SK-N-SH (cell line): ENCODE measurements around the gene SYNGR1.

Experiments used
- FOSL2 ChIP-seq: IDR thresholded peaks from 2 replicates; pipeline ENCODE4 v1.4.0; 2012; ENCODE audit warnings: low read depth, mild to moderate bottlenecking, moderate library complexity, borderline replicate concordance
- JUND ChIP-seq: IDR thresholded peaks from 2 replicates; pipeline ENCODE4 v1.4.0; 2012
- MXI1 ChIP-seq: IDR thresholded peaks from 2 replicates; pipeline ENCODE4 v1.6.1; 2012; ENCODE audit warnings: mild to moderate bottlenecking, low read depth, low read length, improper control_type of control experiment
- NRF1 ChIP-seq: IDR thresholded peaks from 2 replicates; pipeline ENCODE4 v1.6.1; 2012; ENCODE audit warnings: low read depth, mild to moderate bottlenecking, low read length
- POLR2AphosphoS5 ChIP-seq: IDR thresholded peaks from 2 replicates; pipeline ENCODE4 v1.6.1; 2012; ENCODE audit warnings: low read depth, low read length
- TAF1 ChIP-seq: IDR thresholded peaks from 2 replicates; pipeline ENCODE4 v1.6.1; 2012; ENCODE audit warnings: low read depth, mild to moderate bottlenecking, low read length, moderate library complexity, borderline replicate concordance
- TEAD4 ChIP-seq: IDR thresholded peaks from 2 replicates; pipeline ENCODE4 v1.4.0; 2012; ENCODE audit warnings: mild to moderate bottlenecking, borderline replicate concordance; ENCODE audit not compliant: insufficient read depth
- TF ChIP-seq, protein P1 (sequence below): fragments of 200-600 bp; sonication (generic); IDR thresholded peaks from 2 replicates; pipeline ENCODE4 v1.6.1; 2017; ENCODE audit warnings: antibody characterized with exemption, mild to moderate bottlenecking, moderate library complexity

DNA sequence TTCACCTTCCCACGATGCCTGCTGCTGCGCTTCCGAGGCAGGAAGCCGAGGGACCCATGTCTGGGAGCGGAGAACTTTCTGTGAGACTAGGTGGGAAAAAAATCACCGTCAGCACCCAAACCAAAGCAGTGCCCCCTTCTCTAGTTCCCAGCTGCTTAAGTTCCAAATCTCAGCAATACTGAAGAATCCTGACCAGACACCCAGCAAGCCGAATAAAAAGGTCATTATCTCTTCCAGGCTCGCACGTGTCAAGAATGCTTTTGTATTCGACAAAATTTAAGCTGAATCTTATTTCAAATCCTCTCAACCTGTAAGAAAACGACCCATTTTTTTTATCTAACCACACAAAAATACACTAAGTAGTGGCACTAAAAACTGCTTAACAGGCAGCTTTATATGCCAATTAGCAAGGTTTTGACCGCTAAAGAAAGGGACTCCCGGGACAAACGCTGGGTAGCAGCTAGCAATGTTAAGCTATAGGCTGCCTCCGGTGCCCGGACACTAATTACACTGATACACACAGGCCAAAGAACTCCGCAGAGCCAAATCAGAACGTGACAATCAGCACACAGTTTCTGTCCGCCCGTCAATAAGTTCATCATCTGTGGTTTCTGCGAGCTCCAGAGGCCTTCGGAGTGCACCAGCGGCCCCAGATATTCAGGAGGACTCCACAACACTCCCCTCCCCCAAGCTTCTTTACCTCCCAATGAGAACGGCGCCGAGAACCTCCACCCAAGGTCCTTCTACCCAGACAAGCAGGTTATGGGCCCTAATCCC, 31.1 kb upstream of the SYNGR1 start:
- TF ChIP-seq TEAD4 (no peak), FOSL2 (no peak), TAF1 (no peak), POLR2AphosphoS5 (no peak), JUND (no peak), NRF1 (no peak), MXI1 (no peak)
- TF ChIP-seq, protein P1, sequence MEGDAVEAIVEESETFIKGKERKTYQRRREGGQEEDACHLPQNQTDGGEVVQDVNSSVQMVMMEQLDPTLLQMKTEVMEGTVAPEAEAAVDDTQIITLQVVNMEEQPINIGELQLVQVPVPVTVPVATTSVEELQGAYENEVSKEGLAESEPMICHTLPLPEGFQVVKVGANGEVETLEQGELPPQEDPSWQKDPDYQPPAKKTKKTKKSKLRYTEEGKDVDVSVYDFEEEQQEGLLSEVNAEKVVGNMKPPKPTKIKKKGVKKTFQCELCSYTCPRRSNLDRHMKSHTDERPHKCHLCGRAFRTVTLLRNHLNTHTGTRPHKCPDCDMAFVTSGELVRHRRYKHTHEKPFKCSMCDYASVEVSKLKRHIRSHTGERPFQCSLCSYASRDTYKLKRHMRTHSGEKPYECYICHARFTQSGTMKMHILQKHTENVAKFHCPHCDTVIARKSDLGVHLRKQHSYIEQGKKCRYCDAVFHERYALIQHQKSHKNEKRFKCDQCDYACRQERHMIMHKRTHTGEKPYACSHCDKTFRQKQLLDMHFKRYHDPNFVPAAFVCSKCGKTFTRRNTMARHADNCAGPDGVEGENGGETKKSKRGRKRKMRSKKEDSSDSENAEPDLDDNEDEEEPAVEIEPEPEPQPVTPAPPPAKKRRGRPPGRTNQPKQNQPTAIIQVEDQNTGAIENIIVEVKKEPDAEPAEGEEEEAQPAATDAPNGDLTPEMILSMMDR, result no peak
